Measurements from ENCODE around the gene CRIP2. TPM values are rescaled to one million over a fixed set of nuclear protein-coding genes. Genes with fewer than 3 reads are reported as not detected.

CRIP2 gene
- total RNA-seq, 2 donors from 2014 or later, result 0.97 to 2.2 TPM

GRCh38 chr14:105519946-105520698 lies 45.5 kb downstream of the CRIP2 start:
- Mint-ChIP-seq H3K4me1 (no peaks in the 10 kb centered on the region), H3K4me3 (no peak overlapping the region), H3K9me3 (no peaks in the 10 kb centered on the region), H3K27me3 (peaks cover 20% of the 10 kb centered on the region), H3K36me3 (ENCODE audit: low read depth) (no peaks in the 10 kb centered on the region), H3K27ac (no peak overlapping the region)
- ATAC-seq (replicated peaks), result no peak

GRCh38 chr14:105525326-105525725 lies 50.7 kb downstream of the CRIP2 start:
- no peak for ATAC-seq (replicated peaks)
- H3K27ac Mint-ChIP-seq, result no peak overlapping the region
- peaks cover 2% of the 10 kb centered on the region for H3K27me3 Mint-ChIP-seq
- no peaks in the 10 kb centered on the region for H3K4me1 Mint-ChIP-seq
- peaks cover 4% of the 10 kb centered on the region for H3K36me3 Mint-ChIP-seq (ENCODE audit: low read depth)
- H3K9me3 Mint-ChIP-seq, result no peaks in the 10 kb centered on the region
- H3K4me3 Mint-ChIP-seq, result peak overlapping the region; percentile 48

- H3K4me1 Mint-ChIP-seq, result no peaks in the 10 kb centered on the region
- H3K4me3 Mint-ChIP-seq, result peak within 1 kb of the TSS; percentile 73
- no peaks in the 10 kb centered on the region for H3K27me3 Mint-ChIP-seq
- peak within 1 kb of the TSS; percentile 78 for H3K27ac Mint-ChIP-seq
- H3K36me3 Mint-ChIP-seq (ENCODE audit: low read depth), result peaks cover 6% of the 10 kb centered on the region
- peak; percentile 18 for ATAC-seq (replicated peaks)
- H3K9me3 Mint-ChIP-seq, result no peaks in the 10 kb centered on the region
These were observed 51.5 kb downstream of the CRIP2 start, which contains the start of gene TMEM121 for GRCh38 chr14:105525861-105526775. TMEM121 (plus strand) TSS chr14:105526583; CDS start chr14:105528835, 2,252 bp downstream.

GRCh38 chr14:105526776-105527380 lies 52.3 kb downstream of the CRIP2 start:
- H3K9me3 Mint-ChIP-seq, result no peaks in the 10 kb centered on the region
- H3K4me1 Mint-ChIP-seq, result no peaks in the 10 kb centered on the region
- ATAC-seq (replicated peaks), result no peak
- H3K36me3 Mint-ChIP-seq (ENCODE audit: low read depth), result peaks cover 6% of the 10 kb centered on the region
- H3K27me3 Mint-ChIP-seq, result no peaks in the 10 kb centered on the region
- peak overlapping the region; percentile 73 for H3K4me3 Mint-ChIP-seq
- peak overlapping the region; percentile 78 for H3K27ac Mint-ChIP-seq

- Mint-ChIP-seq H3K4me3 (peak overlapping the region; percentile 73), H3K36me3 (ENCODE audit: low read depth) (peaks cover 6% of the 10 kb centered on the region), H3K27me3 (no peaks in the 10 kb centered on the region), H3K4me1 (no peaks in the 10 kb centered on the region), H3K27ac (peak overlapping the region; percentile 78), H3K9me3 (no peaks in the 10 kb centered on the region)
- ATAC-seq (replicated peaks), result no peak
These were observed 52.8 kb downstream of the CRIP2 start for GRCh38 chr14:105527381-105527825.

- Mint-ChIP-seq H3K9me3 (no peaks in the 10 kb centered on the region), H3K27me3 (no peaks in the 10 kb centered on the region), H3K4me1 (no peaks in the 10 kb centered on the region), H3K4me3 (peak overlapping the region; percentile 73), H3K27ac (peak overlapping the region; percentile 78), H3K36me3 (ENCODE audit: low read depth) (peaks cover 6% of the 10 kb centered on the region)
- ATAC-seq (replicated peaks), result peak; percentile 79
These were observed 53.4 kb downstream of the CRIP2 start for GRCh38 chr14:105527826-105528585.

GRCh38 chr14:105528586-105529318 lies 54.1 kb downstream of the CRIP2 start:
- H3K27ac Mint-ChIP-seq, result no peak overlapping the region
- H3K27me3 Mint-ChIP-seq, result no peaks in the 10 kb centered on the region
- peaks cover 6% of the 10 kb centered on the region for H3K36me3 Mint-ChIP-seq (ENCODE audit: low read depth)
- peak; percentile 42 for ATAC-seq (replicated peaks)
- H3K4me3 Mint-ChIP-seq, result peak overlapping the region; percentile 74
- no peaks in the 10 kb centered on the region for H3K4me1 Mint-ChIP-seq
- H3K9me3 Mint-ChIP-seq, result no peaks in the 10 kb centered on the region

GRCh38 chr14:105529319-105529568 lies 54.6 kb downstream of the CRIP2 start:
- no peaks in the 10 kb centered on the region for H3K4me1 Mint-ChIP-seq
- H3K27me3 Mint-ChIP-seq, result no peaks in the 10 kb centered on the region
- no peak overlapping the region for H3K27ac Mint-ChIP-seq
- no peaks in the 10 kb centered on the region for H3K9me3 Mint-ChIP-seq
- peaks cover 6% of the 10 kb centered on the region for H3K36me3 Mint-ChIP-seq (ENCODE audit: low read depth)
- peak overlapping the region; percentile 74 for H3K4me3 Mint-ChIP-seq
- peak; percentile 8 for ATAC-seq (replicated peaks)

Other genes starting within 250 kb of the CRIP2 start
- gene BTBD6, start 226.3 kb upstream of the CRIP2 start, total RNA-seq, result 10 to 100 TPM; 19.5 to 41.3 TPM
- gene BRF1, start 173.8 kb upstream of the CRIP2 start, total RNA-seq, result 10 to 100 TPM; 28.6 to 35.1 TPM
- 10 to 100 TPM; 26.4 to 30.0 TPM for gene PACS2, start 160.1 kb upstream of the CRIP2 start, total RNA-seq
- gene TEX22, start 76.3 kb upstream of the CRIP2 start, total RNA-seq, result 1 to 10 TPM in 1 of 2 donors, under 1 TPM in 1; 0.95 to 3.7 TPM
- gene MTA1, start 55.0 kb upstream of the CRIP2 start, total RNA-seq, result 100 to 1,000 TPM in 1 of 2 donors, 10 to 100 TPM in 1; 99.4 to 144 TPM
- gene CRIP1, start 12.1 kb downstream of the CRIP2 start, total RNA-seq, result 100 to 1,000 TPM; 271 to 358 TPM
- gene TEDC1, start 16.4 kb downstream of the CRIP2 start, total RNA-seq, result 10 to 100 TPM; 23.3 to 39.1 TPM
- 10 to 100 TPM in 1 of 2 donors, 1 to 10 TPM in 1; 2.5 to 12.3 TPM for gene TMEM121, start 51.8 kb downstream of the CRIP2 start, total RNA-seq

Measured in activated T-helper 17 cell treated with anti-CD3 and anti-CD28 coated beads, Interleukin-2, amount 50 U/mL, for 72 hours (primary cell).